GM19043 (cell line): Measurements from ENCODE around the gene APOL2.
"Not testable (repeated sequence)": the region's sequence is repeated elsewhere in the genome, so short reads cannot be mapped to it uniquely, and the experiment has no call there.

Experiments
- ATAC-seq: cut with Tn5 transposase; IDR thresholded peaks from one replicate; pipeline ENCODE4 v1.9.1; 2021; ENCODE audit warnings: low read depth; ENCODE audit not compliant: unreplicated experiment

APOL2 gene

DNA sequence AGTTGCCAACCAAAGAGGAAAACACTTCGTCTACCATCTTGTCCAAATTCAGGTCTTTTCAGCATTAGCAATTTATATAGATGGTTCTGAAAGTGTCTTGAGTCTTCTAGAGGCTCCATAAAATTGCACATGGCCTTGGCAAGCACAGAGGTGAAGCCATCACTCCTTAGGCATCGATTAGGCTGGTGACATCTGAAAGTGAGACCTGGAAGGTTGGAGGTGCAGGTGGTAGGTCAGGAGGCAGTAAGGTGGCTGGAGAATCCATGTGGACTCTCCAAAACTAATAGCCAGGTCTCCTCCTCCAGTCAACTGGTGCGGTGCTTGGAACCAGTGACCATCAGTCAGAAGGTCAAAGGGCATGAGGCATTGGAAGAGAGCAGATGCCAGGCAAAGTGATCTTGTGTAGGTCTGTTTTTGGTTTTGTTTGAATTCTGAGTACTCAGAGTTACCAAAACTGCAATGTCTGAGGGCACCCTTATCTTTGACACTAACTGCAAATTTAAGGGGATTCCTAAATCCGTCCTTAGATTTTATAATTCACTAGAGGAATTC lies 6.6 kb upstream of the APOL2 start:
- no peak for ATAC-seq

DNA sequence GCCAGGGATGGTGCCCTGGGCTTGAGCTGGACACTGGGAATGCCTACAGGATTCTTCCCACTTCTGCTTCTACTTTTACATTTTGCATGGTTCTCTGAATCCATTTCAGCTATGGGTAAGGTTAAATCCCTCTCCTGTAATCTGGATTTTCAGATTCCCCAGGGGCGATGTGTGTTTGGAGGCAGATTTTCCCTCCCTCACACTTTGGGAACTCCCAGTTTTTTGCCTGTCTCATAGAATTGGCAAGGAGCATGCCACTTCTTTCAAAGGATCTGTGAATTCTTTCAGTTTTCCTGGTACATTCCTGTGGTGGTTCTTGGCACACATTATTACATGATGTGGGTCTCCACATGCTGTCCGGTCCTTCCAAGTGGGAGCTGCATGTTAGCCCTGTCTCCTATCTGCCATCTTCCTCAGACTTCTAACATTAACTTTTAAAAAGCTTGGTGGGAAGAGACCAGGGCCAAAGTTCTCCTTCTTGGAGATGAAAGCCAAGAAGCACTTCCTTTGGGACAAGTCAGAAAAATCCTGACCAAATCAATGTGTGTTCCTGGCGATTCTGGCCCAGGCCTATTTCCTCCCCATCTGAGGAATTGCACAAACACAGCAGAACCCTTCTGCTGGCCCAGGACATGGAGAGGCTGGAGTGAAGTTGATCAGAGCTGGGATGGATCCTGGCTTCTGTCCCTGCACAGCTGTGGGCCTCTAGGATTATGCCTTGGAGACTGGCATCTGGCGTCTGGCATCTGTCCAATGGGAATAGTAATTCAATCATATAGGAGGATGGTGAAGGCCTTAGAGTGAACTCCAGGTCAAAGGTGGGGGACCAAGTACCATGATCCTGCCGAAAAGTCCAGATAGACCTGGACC lies 5.4 kb upstream of the APOL2 start:
- ATAC-seq: no peak

DNA sequence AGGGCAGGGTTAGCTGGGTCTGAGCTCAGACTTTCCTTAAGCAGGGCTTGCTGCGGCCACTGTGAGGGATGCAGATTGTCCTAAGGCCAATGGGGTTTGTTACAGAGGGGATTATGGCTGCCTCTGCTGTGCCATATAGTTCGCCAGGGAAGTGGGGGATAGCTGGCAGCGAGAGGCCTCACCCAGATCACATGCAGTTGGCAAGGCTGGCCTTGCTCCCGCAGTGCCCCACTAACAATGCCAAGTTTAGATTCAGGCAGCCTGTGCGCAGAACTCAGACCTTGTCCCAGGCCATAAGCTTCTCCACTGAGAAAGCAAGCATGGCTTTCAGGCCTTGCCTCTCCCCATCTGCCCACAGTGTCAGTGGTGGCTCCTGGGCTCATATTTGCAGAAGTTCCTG lies 4.7 kb upstream of the APOL2 start:
- ATAC-seq: no peak

DNA sequence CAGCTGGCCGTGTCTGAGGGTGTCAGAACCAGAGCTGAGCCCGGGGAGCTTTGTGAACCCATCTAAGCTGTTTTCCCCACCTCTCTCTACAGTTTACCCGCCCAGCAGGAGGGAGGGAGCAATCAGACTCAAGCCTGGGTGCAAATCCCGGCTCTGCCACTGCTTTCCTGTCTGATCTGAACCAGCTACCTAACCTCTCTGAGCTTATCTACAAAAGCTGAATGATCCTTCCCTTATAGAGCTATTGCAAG lies 252 bp downstream of the APOL2 start:
- ATAC-seq: peak; percentile 10

DNA sequence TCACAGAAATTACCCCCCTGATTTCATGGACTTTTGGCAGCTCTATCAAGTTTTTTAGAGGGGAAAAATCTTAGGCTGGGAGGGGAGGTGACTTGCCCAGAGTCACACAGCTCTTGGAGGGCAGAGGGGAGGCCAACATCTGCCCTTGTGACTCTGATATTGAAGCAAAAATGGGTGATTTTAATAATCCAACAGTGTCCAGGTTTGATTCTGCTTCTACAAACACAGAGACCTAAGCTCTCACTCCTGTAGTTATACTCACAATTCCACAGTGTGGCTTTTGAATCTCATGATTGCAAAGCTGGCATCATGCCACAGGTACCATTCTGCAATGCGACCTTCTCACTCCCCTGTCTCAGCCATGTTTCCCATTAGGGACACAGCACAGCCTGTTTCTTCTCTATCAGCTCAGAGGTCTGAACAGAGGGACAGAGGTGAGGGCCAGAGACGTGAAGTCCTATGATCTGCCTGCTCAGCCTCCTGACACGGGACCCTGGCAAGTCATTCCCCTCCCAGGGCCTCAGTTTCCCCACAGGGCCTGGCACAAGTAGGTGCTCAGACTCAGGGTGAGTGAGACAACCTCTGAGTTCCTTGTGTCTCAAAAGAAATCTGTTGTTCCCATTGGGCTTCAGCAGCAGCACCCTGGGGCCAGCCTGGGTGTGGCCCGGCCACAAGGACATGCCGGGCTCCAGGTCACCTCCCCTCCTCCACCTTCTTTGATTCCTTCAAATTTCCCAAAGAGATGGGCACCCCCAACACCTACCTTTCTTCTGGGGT lies 766 bp downstream of the APOL2 start:
- ATAC-seq: no peak

DNA sequence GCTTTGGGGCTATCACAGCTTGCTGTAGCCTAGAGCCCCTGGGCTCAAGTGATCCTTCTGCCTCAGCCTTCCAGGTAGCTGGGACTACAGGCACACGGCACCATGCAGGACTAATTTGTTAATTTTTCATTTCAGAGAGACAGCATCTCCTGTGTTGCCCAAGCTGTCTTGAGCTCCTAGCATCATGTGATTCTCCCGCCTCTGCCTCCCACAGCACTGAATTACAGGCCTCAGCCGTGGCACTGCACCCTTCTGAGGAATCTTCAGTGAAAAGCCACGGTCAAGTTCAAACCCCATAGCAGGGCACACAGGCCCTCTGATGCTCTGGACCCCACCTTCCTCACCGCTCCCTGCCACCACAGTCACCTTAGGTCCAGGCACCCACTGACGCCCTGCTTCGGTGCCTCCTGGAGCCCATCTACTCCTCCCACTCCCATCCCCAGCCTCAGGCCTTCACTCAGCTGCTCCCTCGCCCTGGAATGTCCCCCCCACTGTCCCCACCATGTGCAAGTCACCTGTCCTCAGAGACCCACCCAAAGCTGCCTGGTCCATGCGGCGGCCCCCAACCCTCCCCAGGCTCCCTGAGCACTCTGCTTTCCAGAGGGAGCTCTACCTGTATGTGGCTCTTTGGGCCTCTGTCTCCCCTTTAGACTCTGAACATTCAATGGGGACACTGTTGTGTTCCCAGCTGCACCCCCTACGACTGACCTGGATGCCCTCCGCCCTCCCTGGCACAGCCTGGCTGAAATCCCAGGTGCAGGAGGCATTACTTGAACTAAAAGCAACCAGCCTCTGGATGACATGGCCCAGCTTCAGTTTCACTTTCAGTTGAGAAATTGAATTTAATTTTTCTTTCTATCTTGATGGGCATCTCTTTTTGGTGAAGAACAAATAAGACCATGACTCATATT lies 1.6 kb downstream of the APOL2 start:
- no peak for ATAC-seq

DNA sequence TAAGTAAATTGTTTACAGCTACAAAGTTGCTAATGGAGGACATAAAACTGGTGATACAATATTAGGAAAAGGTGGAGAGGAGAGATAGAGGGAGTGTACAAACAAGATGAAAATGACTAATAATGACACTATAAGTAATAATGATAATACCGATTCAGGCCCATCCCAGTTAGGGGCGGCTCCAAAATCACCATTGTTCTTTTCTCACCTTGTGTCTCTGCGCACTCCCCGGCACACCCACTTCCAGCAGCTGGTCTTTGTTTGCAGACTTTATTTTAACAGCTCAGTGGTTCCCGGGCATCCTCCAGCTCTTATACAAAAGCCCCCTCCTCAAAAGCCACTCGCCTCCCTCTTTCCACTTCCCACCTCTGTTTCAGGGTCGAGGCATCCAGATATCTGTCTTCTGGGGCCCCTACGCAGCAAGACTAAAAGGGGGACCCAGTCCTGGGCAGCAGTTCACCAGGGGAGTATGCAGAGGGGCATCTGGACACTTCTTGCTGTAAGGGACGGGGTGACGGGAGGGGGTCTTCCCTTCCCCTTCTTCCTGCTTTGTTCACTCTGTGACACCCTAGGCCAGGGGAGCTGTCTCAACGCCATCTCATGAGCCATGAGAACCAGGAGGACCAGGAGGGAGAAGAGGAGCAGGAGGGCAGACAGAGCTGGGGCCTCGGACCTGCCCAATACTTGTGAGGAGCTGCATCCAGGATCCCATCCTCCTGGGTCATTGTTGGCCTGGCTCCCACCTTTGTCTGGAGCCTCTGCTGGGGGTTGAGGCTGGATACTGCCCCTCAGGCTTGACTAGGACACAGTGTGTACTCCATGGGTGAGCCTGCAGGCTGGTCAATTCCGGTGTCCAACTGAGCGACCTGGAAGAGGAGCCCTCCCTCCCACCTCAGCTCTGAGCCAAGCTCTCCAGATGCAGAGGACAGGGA lies 2.7 kb downstream of the APOL2 start:
- no peak for ATAC-seq

DNA sequence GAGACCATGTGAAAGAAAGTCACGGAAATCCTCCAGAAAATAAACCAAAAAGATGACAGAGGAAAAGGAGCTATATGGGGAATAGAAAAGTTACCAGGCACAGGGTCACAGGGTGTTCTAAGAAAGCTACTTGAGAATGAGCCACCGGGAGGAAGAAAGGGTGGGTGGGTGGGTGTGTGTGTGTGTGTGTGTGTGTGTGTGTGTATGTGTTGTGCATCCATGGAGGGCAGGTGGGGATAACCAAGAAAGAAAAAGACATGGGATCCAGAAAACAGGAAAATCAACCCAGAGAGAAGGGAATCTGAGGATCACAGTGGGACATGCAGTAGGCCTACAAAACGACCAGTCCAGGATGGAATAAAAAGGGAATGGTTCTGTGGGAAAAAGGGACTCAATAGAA lies 3.7 kb downstream of the APOL2 start:
- ATAC-seq: no peak

DNA sequence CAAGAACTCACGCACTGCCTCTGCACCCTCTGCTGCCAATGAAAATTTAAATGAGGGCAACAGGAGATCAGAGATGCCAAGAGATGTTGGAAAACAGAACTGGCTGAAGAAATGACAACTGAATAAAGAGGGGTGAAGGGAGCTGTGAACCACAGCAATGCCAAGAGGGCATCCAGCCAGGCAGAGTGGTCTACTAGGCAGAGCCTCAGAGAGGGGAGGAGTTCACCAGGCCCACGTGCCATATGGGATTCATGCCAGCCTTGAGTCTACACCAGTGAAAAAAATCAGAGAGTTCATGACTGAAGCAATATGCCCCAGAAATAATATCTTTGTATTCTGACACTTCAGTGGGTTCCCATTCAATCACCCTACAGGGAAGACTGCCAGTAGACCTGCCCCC lies 4.4 kb downstream of the APOL2 start:
- no peak for ATAC-seq

DNA sequence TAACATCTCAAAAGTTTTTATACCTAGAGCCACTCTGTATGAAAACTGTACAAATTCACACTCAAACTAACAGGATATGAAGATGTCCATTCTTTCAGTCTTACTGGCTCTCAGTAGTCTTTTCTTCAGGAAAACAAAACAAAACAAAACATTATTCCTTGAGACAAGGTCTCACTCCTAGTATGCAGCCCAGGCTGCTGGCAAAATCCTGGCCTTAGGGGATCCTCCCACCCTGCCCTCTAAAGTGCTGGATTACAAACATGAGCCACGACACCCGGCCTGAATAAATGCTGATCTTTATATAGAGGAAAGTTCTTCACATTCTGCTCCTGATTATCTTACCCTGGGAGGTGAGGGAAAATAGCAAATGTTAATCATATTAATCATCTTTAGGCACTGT lies 5.1 kb downstream of the APOL2 start:
- no peak for ATAC-seq

DNA sequence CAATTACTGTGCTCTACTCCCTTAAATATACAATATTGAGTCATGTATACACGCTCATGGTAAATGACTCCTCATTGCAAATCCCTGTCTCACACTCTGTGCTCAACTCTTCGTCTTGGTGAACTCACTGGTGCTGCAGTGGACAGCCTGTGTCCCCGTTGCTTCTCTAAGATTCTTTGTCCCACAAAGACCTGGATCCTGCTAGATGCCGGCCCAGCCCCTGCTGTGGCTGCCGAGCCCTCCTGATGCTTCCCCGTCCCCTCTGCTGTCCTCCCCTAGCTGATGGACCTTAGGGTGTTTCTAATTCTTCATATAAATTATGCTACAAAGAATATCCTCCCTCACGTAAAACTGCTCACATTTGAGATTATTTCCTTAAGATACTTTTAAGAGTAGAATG lies 5.5 kb downstream of the APOL2 start:
- no peak for ATAC-seq

DNA sequence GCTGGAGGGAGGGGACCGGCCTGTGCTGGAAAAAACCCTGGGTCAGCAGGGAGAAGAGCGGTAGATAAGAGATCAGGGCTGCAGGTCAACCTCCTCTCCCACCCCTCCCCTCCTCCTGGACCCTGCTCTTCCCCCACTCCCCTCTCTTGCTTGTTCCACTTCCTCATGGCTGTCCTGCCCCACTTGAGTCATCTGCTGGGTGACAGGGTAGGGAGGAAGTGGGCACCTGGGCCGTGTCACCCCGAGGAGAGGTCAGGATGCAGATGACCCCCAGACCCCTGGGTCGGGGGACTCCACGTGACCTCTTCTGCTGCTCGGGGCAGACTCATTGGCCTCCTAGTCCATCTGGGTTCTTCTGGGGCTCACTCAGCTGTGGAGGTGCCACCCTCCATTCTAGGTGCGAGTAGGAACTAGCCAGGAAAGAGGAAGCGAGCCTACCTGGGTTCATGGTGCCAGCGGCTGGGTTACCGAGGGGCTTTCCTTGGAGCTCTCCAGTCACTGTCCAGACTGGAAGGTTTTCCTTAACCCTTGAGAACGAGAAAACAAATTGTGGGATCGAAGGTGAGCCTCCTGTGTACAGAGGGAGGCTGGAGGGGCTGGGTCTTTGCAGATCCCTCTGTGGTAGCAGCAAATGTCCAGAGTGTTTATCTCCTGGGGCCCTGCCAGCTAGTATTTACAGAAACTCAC lies 6.5 kb downstream of the APOL2 start:
- no peak for ATAC-seq

DNA sequence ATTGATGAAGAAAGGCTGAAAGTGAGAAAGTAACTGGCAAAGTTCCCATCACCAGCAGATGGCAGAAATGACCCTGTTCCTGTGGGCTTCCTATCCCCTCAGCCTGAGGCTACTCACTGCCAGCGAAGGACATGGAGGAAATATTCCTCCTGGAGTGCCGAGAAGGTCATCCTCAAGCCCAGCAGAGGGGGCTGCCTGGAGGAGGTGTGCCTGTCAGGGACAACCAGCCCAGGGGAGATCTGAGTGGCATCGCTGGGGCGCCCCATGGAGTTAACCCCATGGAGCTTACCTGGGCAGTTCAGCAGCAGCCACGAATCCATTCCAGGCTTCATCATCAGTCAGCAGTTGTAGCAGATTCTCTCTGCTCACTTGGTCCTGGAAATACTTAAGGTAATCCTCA lies 8.3 kb downstream of the APOL2 start:
- ATAC-seq: not testable (repeated sequence)

DNA sequence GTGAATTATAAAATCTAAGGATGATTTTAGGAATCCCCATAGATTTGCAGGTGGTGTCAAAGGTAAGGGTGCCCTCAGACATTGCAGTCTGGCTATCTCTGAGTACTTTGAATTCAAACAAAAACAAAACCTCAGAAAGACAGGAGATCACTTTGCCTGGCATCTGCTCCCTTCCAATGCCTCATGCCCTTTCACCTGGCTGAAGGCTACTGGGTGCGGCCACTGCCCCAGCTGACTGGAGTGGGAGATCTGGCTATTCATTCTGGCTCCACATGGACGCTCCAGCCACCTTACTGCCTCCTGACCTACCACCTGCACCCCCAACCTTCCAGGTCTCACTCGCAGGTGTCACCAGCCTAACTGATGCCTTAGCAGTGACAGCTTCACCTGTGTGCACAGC lies 9.7 kb downstream of the APOL2 start:
- ATAC-seq: not testable (repeated sequence)

DNA sequence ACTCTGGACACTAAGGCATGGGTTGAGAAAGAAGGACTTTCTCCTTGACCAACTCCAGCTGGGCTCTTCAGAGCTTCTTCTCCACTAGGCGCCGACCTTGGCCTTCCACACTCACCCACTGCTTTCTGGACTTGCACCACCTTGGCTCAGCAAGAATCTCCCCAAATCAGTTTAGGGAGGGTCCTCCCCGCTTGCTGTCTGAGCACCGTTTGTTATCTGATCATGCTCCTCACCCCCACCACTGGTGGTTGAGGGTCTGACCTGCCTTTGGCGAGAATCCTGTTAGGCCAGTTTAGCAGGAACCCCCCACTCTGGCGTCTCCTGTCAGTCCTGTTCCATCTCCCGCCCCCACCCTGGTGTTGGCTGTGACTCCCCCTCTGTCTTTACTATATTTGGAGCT lies 10.4 kb downstream of the APOL2 start:
- ATAC-seq: no peak

DNA sequence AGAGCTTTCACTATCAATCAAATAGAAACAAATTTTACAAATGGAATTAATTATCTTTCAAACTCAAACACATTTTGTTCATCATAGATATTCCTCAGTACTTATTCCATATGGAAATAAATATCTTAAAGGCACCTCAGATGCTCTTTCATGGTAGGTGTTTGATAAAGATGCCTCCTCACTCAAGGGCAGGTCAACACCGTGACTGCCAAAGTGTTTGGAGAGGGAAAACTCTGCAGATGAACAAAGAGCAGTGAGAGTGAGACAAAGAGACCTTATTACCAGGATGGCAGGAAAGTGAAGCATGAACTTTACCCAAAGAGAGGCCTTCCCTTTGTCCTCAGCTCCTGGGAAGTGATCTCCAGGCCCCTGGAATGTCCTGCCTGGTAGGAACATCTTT lies 11.0 kb downstream of the APOL2 start:
- not testable (repeated sequence) for ATAC-seq

DNA sequence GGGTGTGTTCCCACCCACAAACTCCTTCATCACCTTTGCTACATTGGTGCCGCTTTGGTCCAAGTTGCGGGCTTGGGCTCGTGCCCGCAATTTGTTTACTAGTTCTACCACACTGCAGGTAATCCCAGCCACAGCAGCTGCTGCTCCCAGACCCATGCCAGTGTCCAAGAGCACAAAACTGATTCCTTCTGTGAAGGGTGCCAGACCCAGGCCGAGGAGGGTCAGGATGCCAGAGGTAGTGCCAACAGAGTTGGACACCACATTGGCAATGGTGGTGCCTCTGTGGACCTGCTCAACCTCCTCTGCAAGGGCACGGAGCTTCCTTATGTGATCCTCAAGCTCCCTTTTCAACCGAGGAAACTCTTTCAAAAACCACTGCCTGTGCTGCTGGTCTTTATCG lies 11.5 kb downstream of the APOL2 start:
- ATAC-seq: no peak

DNA sequence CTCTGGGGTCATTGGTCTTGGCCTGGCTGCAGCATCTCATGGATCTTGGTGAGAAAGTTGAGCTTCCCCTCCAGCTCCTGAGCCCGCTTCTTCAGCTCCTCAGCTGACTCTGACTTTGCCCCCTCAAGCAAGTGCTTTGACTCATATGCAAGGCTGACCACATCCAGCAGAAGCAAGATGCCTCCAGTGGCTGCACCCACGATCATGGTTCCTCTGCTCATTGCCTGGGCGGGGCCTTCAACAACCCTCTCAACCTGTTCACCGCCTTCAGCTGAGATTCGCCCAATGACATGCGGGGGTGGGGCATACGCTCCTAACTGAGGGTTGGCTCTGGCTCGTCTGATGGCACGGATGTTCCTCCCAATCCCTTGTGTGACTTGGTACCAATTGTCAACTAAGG lies 11.9 kb downstream of the APOL2 start:
- ATAC-seq: no peak

DNA sequence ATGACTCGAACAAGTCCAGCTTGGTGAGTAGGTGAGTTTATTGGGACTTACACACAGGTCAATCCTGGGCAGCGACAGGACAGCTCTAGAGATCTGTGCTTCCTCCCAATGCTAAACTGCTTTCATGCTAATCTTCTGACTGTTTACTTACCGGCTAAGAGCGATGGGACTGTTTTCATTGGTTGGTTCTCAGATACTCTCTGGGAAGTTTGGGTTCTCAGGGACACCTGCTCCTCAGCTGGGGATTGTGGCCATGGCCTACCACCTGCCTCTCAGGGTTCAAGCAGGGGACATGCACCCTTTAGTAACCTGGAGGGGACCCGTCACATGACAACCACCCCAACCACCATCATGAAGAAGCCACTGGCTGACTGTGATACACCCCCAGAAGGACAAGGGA lies 13.1 kb downstream of the APOL2 start:
- ATAC-seq: no peak
